HEK293 (cell line): ENCODE measurements around the gene MAN2B2.

Source experiments
- CTCF ChIA-PET: fragments of 350-600 bp; formaldehyde crosslinking; extraction: SDS; loops from one replicate; lab custom pipeline; 2021; ENCODE audit warnings: antibody characterized with exemption; lab: Yijun Ruan, JAX
- POLR2A ChIA-PET: fragments of 300-600 bp; formaldehyde crosslinking; extraction: SDS; loops from one replicate; lab custom pipeline; 2020; ENCODE audit warnings: antibody characterized with exemption, inconsistent platforms; lab: Yijun Ruan, JAX
- H3K27ac ChIP-seq: fragments of 200-500 bp; sonication (Bioruptor generic); 2 replicates; pipeline ENCODE4 v1.5.1; 2014; ENCODE audit warnings: low read depth, low read length, control low read depth, inconsistent platforms; ENCODE audit errors: extremely low read depth
- H3K36me3 ChIP-seq, 2 experiments: fragments of 200-500 bp in 1 of 2; sonication (Bioruptor generic) in 1 of 2; 1 replicate in 1 of 2; 2 replicates in 1 of 2; pipeline ENCODE4 v1.5.1; 2014 to 2017; ENCODE audit warnings: inconsistent platforms in 2 of 2, low read length in 2 of 2; ENCODE audit not compliant: control insufficient read depth in 2 of 2, insufficient read depth in 1 of 2
- H3K4me1 ChIP-seq: fragments of 200-500 bp; sonication (Bioruptor generic); 2 replicates; pipeline ENCODE4 v1.5.1; 2014; ENCODE audit warnings: mild to moderate bottlenecking, low read length, inconsistent platforms; ENCODE audit not compliant: control insufficient read depth, insufficient read depth
- H3K4me3 ChIP-seq: 2 replicates; pipeline ENCODE4 v1.5.1; 2011; ENCODE audit warnings: low read depth, mild to moderate bottlenecking, control low read depth, low read length, moderate library complexity
- H3K9me3 ChIP-seq: fragments of 200-500 bp; sonication (Bioruptor generic); 2 replicates; pipeline ENCODE4 v1.5.1; 2014; ENCODE audit warnings: low read depth, low read length, inconsistent platforms; ENCODE audit not compliant: control insufficient read depth, insufficient read depth
- BCL11B ChIP-seq: fragments of 450-650 bp; formaldehyde crosslinking; IDR thresholded peaks from 2 replicates; pipeline ENCODE4 v1.5.1; 2016; ENCODE audit warnings: low read depth, missing biosample characterization, missing genetic modification characterization
- EGR2 ChIP-seq: fragments of 450-650 bp; formaldehyde crosslinking; IDR thresholded peaks from 2 replicates; pipeline ENCODE4 v1.5.1; 2016; ENCODE audit warnings: low read depth, missing biosample characterization, missing genetic modification characterization
- GLIS1 ChIP-seq: fragments of 450-650 bp; formaldehyde crosslinking; IDR thresholded peaks from 2 replicates; pipeline ENCODE4 v1.5.1; 2016; ENCODE audit warnings: missing biosample characterization, missing genetic modification characterization
- HOXD13 ChIP-seq: sonication (generic); formaldehyde crosslinking; IDR thresholded peaks from 2 replicates; pipeline ENCODE4 v1.8.0; 2022; ENCODE audit warnings: missing genetic modification reagents, borderline replicate concordance
- MZF1 ChIP-seq: fragments of 450-650 bp; formaldehyde crosslinking; IDR thresholded peaks from 2 replicates; pipeline ENCODE4 v1.5.1; 2017; ENCODE audit warnings: missing biosample characterization, missing genetic modification characterization, borderline replicate concordance
- OVOL3 ChIP-seq: fragments of 450-650 bp; formaldehyde crosslinking; IDR thresholded peaks from 2 replicates; pipeline ENCODE4 v1.5.1; 2016; ENCODE audit warnings: missing biosample characterization, missing genetic modification characterization
- PATZ1 ChIP-seq: fragments of 450-650 bp; formaldehyde crosslinking; IDR thresholded peaks from 2 replicates; pipeline ENCODE4 v1.5.1; 2016; ENCODE audit warnings: missing biosample characterization, missing genetic modification characterization
- PRDM1 ChIP-seq: fragments of 450-650 bp; formaldehyde crosslinking; IDR thresholded peaks from 2 replicates; pipeline ENCODE4; 2016; ENCODE audit warnings: missing biosample characterization, missing genetic modification characterization
- SP3 ChIP-seq: fragments of 450-650 bp; formaldehyde crosslinking; IDR thresholded peaks from 2 replicates; pipeline ENCODE4 v1.5.1; 2016; ENCODE audit warnings: missing biosample characterization, missing genetic modification characterization
- TCF7L2 ChIP-seq: IDR thresholded peaks from 2 replicates; pipeline ENCODE4 v1.6.1; 2011; ENCODE audit warnings: low read depth, mild to moderate bottlenecking, inconsistent platforms, low read length, moderate library complexity, borderline replicate concordance
- ZBTB17 ChIP-seq: fragments of 450-650 bp; formaldehyde crosslinking; IDR thresholded peaks from 2 replicates; pipeline ENCODE4 v1.5.1; 2016; ENCODE audit warnings: missing biosample characterization, missing genetic modification characterization
- ZFHX2 ChIP-seq: fragments of 450-650 bp; formaldehyde crosslinking; conservative IDR thresholded peaks from 2 replicates; pipeline ENCODE4 v1.5.1; 2016; ENCODE audit warnings: missing biosample characterization, missing genetic modification characterization
- ZNF133 ChIP-seq: fragments of 450-650 bp; formaldehyde crosslinking; IDR thresholded peaks from 2 replicates; pipeline ENCODE4 v1.5.1; 2016; ENCODE audit warnings: missing biosample characterization, missing genetic modification characterization
- ZNF140 ChIP-seq: fragments of 450-650 bp; formaldehyde crosslinking; IDR thresholded peaks from 2 replicates; pipeline ENCODE4 v1.5.1; 2016; ENCODE audit warnings: missing biosample characterization, missing genetic modification characterization
- ZNF148 ChIP-seq: fragments of 450-650 bp; formaldehyde crosslinking; IDR thresholded peaks from 2 replicates; pipeline ENCODE4 v1.5.0; 2017; ENCODE audit warnings: missing biosample characterization, missing genetic modification characterization, borderline replicate concordance
- ZNF16 ChIP-seq: fragments of 450-650 bp; formaldehyde crosslinking; IDR thresholded peaks from 2 replicates; pipeline ENCODE4 v1.5.1; 2016; ENCODE audit warnings: low read depth, missing biosample characterization, missing genetic modification characterization
- ZNF221 ChIP-seq: fragments of 450-650 bp; formaldehyde crosslinking; IDR thresholded peaks from 2 replicates; pipeline ENCODE4 v1.5.1; 2017; ENCODE audit warnings: missing biosample characterization, missing genetic modification characterization, borderline replicate concordance
- ZNF239 ChIP-seq: fragments of 450-650 bp; formaldehyde crosslinking; IDR thresholded peaks from 2 replicates; pipeline ENCODE4 v1.5.1; 2016; ENCODE audit warnings: missing biosample characterization, missing genetic modification characterization
- ZNF24 ChIP-seq: fragments of 450-650 bp; formaldehyde crosslinking; IDR thresholded peaks from 2 replicates; pipeline ENCODE4 v1.5.1; 2016; ENCODE audit warnings: missing biosample characterization, missing genetic modification characterization
- ZNF292 ChIP-seq: fragments of 450-650 bp; formaldehyde crosslinking; IDR thresholded peaks from 2 replicates; pipeline ENCODE4 v1.5.1; 2016; ENCODE audit warnings: low read depth, missing biosample characterization, missing genetic modification characterization, borderline replicate concordance
- ZNF324 ChIP-seq: fragments of 450-650 bp; formaldehyde crosslinking; IDR thresholded peaks from 2 replicates; pipeline ENCODE4 v1.5.1; 2016; ENCODE audit warnings: missing biosample characterization, missing genetic modification characterization
- ZNF335 ChIP-seq: fragments of 450-650 bp; formaldehyde crosslinking; conservative IDR thresholded peaks from 2 replicates; pipeline ENCODE4 v1.5.1; 2016; ENCODE audit warnings: missing biosample characterization, missing genetic modification characterization
- ZNF341 ChIP-seq: fragments of 450-650 bp; formaldehyde crosslinking; IDR thresholded peaks from 2 replicates; pipeline ENCODE4; 2016; ENCODE audit warnings: low read depth, missing biosample characterization, missing genetic modification characterization
- ZNF488 ChIP-seq: fragments of 450-650 bp; formaldehyde crosslinking; IDR thresholded peaks from 2 replicates; pipeline ENCODE4 v1.5.1; 2016; ENCODE audit warnings: missing biosample characterization, missing genetic modification characterization
- ZNF521 ChIP-seq: fragments of 450-650 bp; formaldehyde crosslinking; IDR thresholded peaks from 2 replicates; pipeline ENCODE4 v1.5.1; 2017; ENCODE audit warnings: missing biosample characterization, mild to moderate bottlenecking, missing genetic modification characterization
- ZNF596 ChIP-seq: fragments of 450-650 bp; IDR thresholded peaks from 2 replicates; pipeline ENCODE4 v1.5.0; 2018; ENCODE audit warnings: missing biosample characterization, mild to moderate bottlenecking, missing genetic modification characterization, moderate library complexity
- ZNF654 ChIP-seq: fragments of 450-650 bp; formaldehyde crosslinking; IDR thresholded peaks from 2 replicates; pipeline ENCODE4 v1.5.1; 2016; ENCODE audit warnings: low read depth, missing biosample characterization, missing genetic modification characterization
- ZNF791 ChIP-seq: fragments of 450-650 bp; formaldehyde crosslinking; IDR thresholded peaks from 2 replicates; pipeline ENCODE4 v1.5.1; 2016; ENCODE audit warnings: missing biosample characterization, missing genetic modification characterization

The MAN2B2 gene

GRCh38 chr4:6548201-6548881 is 26.6 kb upstream of the MAN2B2 start (continued):
- TF ChIP-seq ZNF140 (tag by site-specific recombination) (no peak), ZNF654 (tag by site-specific recombination) (peak; percentile 55), ZNF324 (tag by site-specific recombination) (no peak), PRDM1 (tag by site-specific recombination) (no peak), OVOL3 (no peak), ZNF221 (tag by site-specific recombination) (no peak), MZF1 (tag by site-specific recombination) (no peak), ZNF148 (no peak), EGR2 (tag by site-specific recombination) (no peak), ZNF341 (tag by site-specific recombination) (0 out of 2 replicates have a peak, but pooled peaks have one; percentile 10), ZNF24 (tag by site-specific recombination) (no peak), ZNF133 (tag by site-specific recombination) (no peak), SP3 (tag by site-specific recombination) (no peak), ZNF521 (tag by site-specific recombination) (no peak), ZNF335 (peak; percentile 48; the same call in 1 of the 2 replicates), TCF7L2 (no peak), ZBTB17 (tag by site-specific recombination) (peak; percentile 40; the same call in 1 of the 2 replicates)

- H3K9me3 ChIP-seq = no peaks in the 10 kb centered on the region
- no peaks in the 10 kb centered on the region for H3K36me3 ChIP-seq
- CTCF ChIA-PET = interaction anchor here (0.6 to 3.3 kb wide), 4 partner anchors 13 to 85 kb away, joined by 3 to 12 read pairs (median 5); no protein-coding TSS in a partner anchor
- no peak for TF ChIP-seq ZNF292 (tag by site-specific recombination)
- peak; percentile 23; the same call in 1 of the 2 replicates for TF ChIP-seq GLIS1 (tag by site-specific recombination)
- TF ChIP-seq ZNF596 (tag by site-specific recombination) = no peak
- TF ChIP-seq ZNF16 (tag by site-specific recombination) = no peak
- TF ChIP-seq ZNF239 (tag by site-specific recombination) = no peak
- TF ChIP-seq PATZ1 = no peak
- no peak for TF ChIP-seq ZNF488 (tag by site-specific recombination)
- TF ChIP-seq HOXD13 (CRISPR knock-in tag) = no peak
- TF ChIP-seq ZNF791 (tag by site-specific recombination) = no peak
- no peak for TF ChIP-seq BCL11B
- TF ChIP-seq ZFHX2 (tag by site-specific recombination) = 0 out of 2 replicates have a peak, but pooled peaks have one; percentile 9
- H3K4me3 ChIP-seq = no peak overlapping the region
- POLR2A ChIA-PET = no interaction called here
- no peaks in the 10 kb centered on the region for H3K4me1 ChIP-seq
- H3K27ac ChIP-seq = no peak overlapping the region
Measured at GRCh38 chr4:6548882-6549230, 26.1 kb upstream of the MAN2B2 start.
